ENCODE results near the gene CDK6. TPM values are rescaled to one million over a fixed set of nuclear protein-coding genes. Genes with fewer than 3 reads are reported as not detected.

Gene CDK6
- total and polyA plus RNA-seq, 2 donors, result 5.0 to 120 TPM

- Histone ChIP-seq H3K36me3 (ENCODE audit: insufficient read depth) (no peaks in the 10 kb centered on the region), H3K4me3 (ENCODE audit: low read depth, low read length) (no peak overlapping the region), H3K4me1 (ENCODE audit: insufficient read depth) (no peaks in the 10 kb centered on the region), H3K27ac (ENCODE audit: low read depth) (no peak overlapping the region)
- no peak for DNase-seq (ENCODE audit: extremely low spot score)
- WGBS, result 94% methylated on average over 3 of the region's 3 CpGs
These were observed 158.0 kb downstream of the CDK6 start for GRCh38 chr7:92678291-92678920.

GRCh38 chr7:92674379-92674778 lies 162.0 kb downstream of the CDK6 start:
- H3K4me1 ChIP-seq (ENCODE audit: insufficient read depth), result no peaks in the 10 kb centered on the region
- H3K27ac ChIP-seq (ENCODE audit: low read depth), result no peak overlapping the region
- H3K4me3 ChIP-seq (ENCODE audit: low read depth, low read length), result no peak overlapping the region
- DNase-seq (ENCODE audit: extremely low spot score), result no peak
- no peaks in the 10 kb centered on the region for H3K36me3 ChIP-seq (ENCODE audit: insufficient read depth)

GRCh38 chr7:92671505-92672169 lies 164.7 kb downstream of the CDK6 start:
- WGBS, result 95% methylated on average over 6 of the region's 6 CpGs
- DNase-seq (ENCODE audit: extremely low spot score), result no peak
- no peaks in the 10 kb centered on the region for H3K36me3 ChIP-seq (ENCODE audit: insufficient read depth)
- H3K4me1 ChIP-seq (ENCODE audit: insufficient read depth), result no peaks in the 10 kb centered on the region
- no peak overlapping the region for H3K4me3 ChIP-seq (ENCODE audit: low read depth, low read length)
- H3K27ac ChIP-seq (ENCODE audit: low read depth), result no peak overlapping the region

GRCh38 chr7:92670204-92670851 lies 166.0 kb downstream of the CDK6 start:
- no peaks in the 10 kb centered on the region for H3K4me1 ChIP-seq (ENCODE audit: insufficient read depth)
- 97% methylated on average over 2 of the region's 2 CpGs for WGBS
- H3K4me3 ChIP-seq (ENCODE audit: low read depth, low read length), result no peak overlapping the region
- no peak for DNase-seq (ENCODE audit: extremely low spot score)
- no peaks in the 10 kb centered on the region for H3K36me3 ChIP-seq (ENCODE audit: insufficient read depth)
- H3K27ac ChIP-seq (ENCODE audit: low read depth), result no peak overlapping the region

GRCh38 chr7:92669616-92670165 lies 166.7 kb downstream of the CDK6 start:
- Histone ChIP-seq H3K4me3 (ENCODE audit: low read depth, low read length) (no peak overlapping the region), H3K36me3 (ENCODE audit: insufficient read depth) (no peaks in the 10 kb centered on the region), H3K4me1 (ENCODE audit: insufficient read depth) (no peaks in the 10 kb centered on the region), H3K27ac (ENCODE audit: low read depth) (no peak overlapping the region)
- DNase-seq (ENCODE audit: extremely low spot score), result no peak
- 80% methylated on average over 3 of the region's 3 CpGs for WGBS

GRCh38 chr7:92668564-92668963 lies 167.8 kb downstream of the CDK6 start:
- DNase-seq (ENCODE audit: extremely low spot score), result no peak
- H3K27ac ChIP-seq (ENCODE audit: low read depth), result no peak overlapping the region

GRCh38 chr7:92667816-92668535 lies 168.4 kb downstream of the CDK6 start:
- H3K36me3 ChIP-seq (ENCODE audit: insufficient read depth), result no peaks in the 10 kb centered on the region
- H3K27ac ChIP-seq (ENCODE audit: low read depth), result no peak overlapping the region
- no peak overlapping the region for H3K4me3 ChIP-seq (ENCODE audit: low read depth, low read length)
- no peak for DNase-seq (ENCODE audit: extremely low spot score)
- 88% methylated on average over 6 of the region's 6 CpGs for WGBS
- H3K4me1 ChIP-seq (ENCODE audit: insufficient read depth), result no peaks in the 10 kb centered on the region

More at GRCh38 chr7:92668564-92668963, 167.8 kb downstream of the CDK6 start:
- Histone ChIP-seq H3K4me1 (ENCODE audit: insufficient read depth) (no peaks in the 10 kb centered on the region), H3K4me3 (ENCODE audit: low read depth, low read length) (no peak overlapping the region), H3K36me3 (ENCODE audit: insufficient read depth) (no peaks in the 10 kb centered on the region)

- Histone ChIP-seq H3K4me1 (ENCODE audit: insufficient read depth) (no peaks in the 10 kb centered on the region), H3K4me3 (ENCODE audit: low read depth, low read length) (no peak overlapping the region), H3K36me3 (ENCODE audit: insufficient read depth) (no peaks in the 10 kb centered on the region), H3K27ac (ENCODE audit: low read depth) (no peak overlapping the region)
- DNase-seq (ENCODE audit: extremely low spot score), result no peak
- 68% methylated on average over 2 of the region's 2 CpGs for WGBS
These were observed 170.4 kb downstream of the CDK6 start for GRCh38 chr7:92665926-92666325.

GRCh38 chr7:92661651-92662050 lies 174.7 kb downstream of the CDK6 start:
- no peak overlapping the region for H3K4me3 ChIP-seq (ENCODE audit: low read depth, low read length)
- no peaks in the 10 kb centered on the region for H3K36me3 ChIP-seq (ENCODE audit: insufficient read depth)
- WGBS, result 100% methylated on average over 1 of the region's 1 CpG
- H3K4me1 ChIP-seq (ENCODE audit: insufficient read depth), result no peaks in the 10 kb centered on the region
- no peak for DNase-seq (ENCODE audit: extremely low spot score)
- no peak overlapping the region for H3K27ac ChIP-seq (ENCODE audit: low read depth)

GRCh38 chr7:92658671-92659070 lies 177.7 kb downstream of the CDK6 start:
- H3K4me1 ChIP-seq (ENCODE audit: insufficient read depth), result no peaks in the 10 kb centered on the region
- no peaks in the 10 kb centered on the region for H3K36me3 ChIP-seq (ENCODE audit: insufficient read depth)
- WGBS, result 90% methylated on average over 4 of the region's 4 CpGs
- H3K27ac ChIP-seq (ENCODE audit: low read depth), result no peak overlapping the region
- no peak for DNase-seq (ENCODE audit: extremely low spot score)
- no peak overlapping the region for H3K4me3 ChIP-seq (ENCODE audit: low read depth, low read length)

- DNase-seq (ENCODE audit: extremely low spot score), result no peak
- Histone ChIP-seq H3K4me1 (ENCODE audit: insufficient read depth) (no peaks in the 10 kb centered on the region), H3K4me3 (ENCODE audit: low read depth, low read length) (no peak overlapping the region), H3K27ac (ENCODE audit: low read depth) (no peak overlapping the region), H3K36me3 (ENCODE audit: insufficient read depth) (no peaks in the 10 kb centered on the region)
- 95% methylated on average over 1 of the region's 1 CpG for WGBS
These were observed 179.0 kb downstream of the CDK6 start for GRCh38 chr7:92657391-92657790.

- no peak overlapping the region for H3K4me3 ChIP-seq (ENCODE audit: low read depth, low read length)
- H3K27ac ChIP-seq (ENCODE audit: low read depth), result no peak overlapping the region
- WGBS, result 96% methylated on average over 4 of the region's 4 CpGs
- no peaks in the 10 kb centered on the region for H3K4me1 ChIP-seq (ENCODE audit: insufficient read depth)
- no peaks in the 10 kb centered on the region for H3K36me3 ChIP-seq (ENCODE audit: insufficient read depth)
- DNase-seq (ENCODE audit: extremely low spot score), result no peak
These were observed 180.3 kb downstream of the CDK6 start for GRCh38 chr7:92656121-92656520.

GRCh38 chr7:92655346-92655884 lies 181.0 kb downstream of the CDK6 start:
- DNase-seq (ENCODE audit: extremely low spot score), result no peak
- Histone ChIP-seq H3K27ac (ENCODE audit: low read depth) (no peak overlapping the region), H3K36me3 (ENCODE audit: insufficient read depth) (no peaks in the 10 kb centered on the region), H3K4me1 (ENCODE audit: insufficient read depth) (no peaks in the 10 kb centered on the region), H3K4me3 (ENCODE audit: low read depth, low read length) (no peak overlapping the region)
- WGBS, result 96% methylated on average over 1 of the region's 1 CpG
